HG03097 (cell line): ENCODE data around the gene NACA2.
"Not testable (repeated sequence)": the region's sequence is repeated elsewhere in the genome, so short reads cannot be mapped to it uniquely, and the experiment has no call there.

Source experiments
- ATAC-seq: cut with Tn5 transposase; IDR thresholded peaks from one replicate; pipeline ENCODE4 v1.9.1; 2021; ENCODE audit not compliant: unreplicated experiment, low FRiP score

NACA2 gene

DNA sequence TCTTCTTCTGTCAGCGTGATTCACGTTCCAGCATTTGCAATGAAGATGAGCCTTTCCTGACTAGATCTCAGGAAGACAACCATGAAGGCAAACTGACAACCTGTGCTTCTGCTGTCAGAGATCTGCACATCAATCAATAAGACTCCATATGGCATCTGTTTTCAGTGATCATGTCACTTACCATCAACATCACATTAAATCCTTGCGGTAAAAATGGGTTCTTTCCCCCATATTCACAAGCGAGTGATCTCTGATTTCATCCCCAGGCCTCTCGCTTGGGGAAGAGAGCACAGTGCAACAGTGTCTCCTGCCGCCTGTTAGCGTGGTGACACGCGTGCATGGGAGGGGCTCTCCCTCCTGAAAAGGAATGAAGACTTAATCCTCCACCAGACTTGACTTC is 11.1 kb downstream of the NACA2 start:
- ATAC-seq: no peak

GRCh38 chr17:61579347-61579746 is 11.7 kb downstream of the NACA2 start:
- ATAC-seq: no peak

DNA sequence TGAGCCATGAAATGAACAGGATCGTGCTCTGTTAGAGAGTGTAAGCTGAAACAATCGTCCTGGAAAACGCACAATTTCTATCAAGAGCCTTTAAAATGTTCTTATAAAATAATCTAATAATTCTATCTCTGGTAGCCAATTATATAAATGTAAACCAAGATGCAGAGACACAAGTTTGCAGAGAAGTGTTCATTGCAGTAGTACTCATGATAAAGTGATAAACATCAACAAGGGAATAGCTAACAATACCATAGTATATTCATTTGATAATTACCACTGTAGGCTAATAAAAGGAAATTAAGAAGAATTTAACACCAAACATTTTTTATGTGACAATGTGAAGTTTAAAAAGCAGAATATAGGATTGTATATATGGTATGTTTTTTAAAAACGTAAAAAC is 12.4 kb downstream of the NACA2 start:
- ATAC-seq: no peak

- ATAC-seq: no peak
Measured at GRCh38 chr17:61575983-61576382, 15.0 kb downstream of the NACA2 start.

GRCh38 chr17:61575352-61575975 is 15.6 kb downstream of the NACA2 start:
- ATAC-seq: no peak

GRCh38 chr17:61574542-61575351 is 16.3 kb downstream of the NACA2 start:
- ATAC-seq: no peak

DNA sequence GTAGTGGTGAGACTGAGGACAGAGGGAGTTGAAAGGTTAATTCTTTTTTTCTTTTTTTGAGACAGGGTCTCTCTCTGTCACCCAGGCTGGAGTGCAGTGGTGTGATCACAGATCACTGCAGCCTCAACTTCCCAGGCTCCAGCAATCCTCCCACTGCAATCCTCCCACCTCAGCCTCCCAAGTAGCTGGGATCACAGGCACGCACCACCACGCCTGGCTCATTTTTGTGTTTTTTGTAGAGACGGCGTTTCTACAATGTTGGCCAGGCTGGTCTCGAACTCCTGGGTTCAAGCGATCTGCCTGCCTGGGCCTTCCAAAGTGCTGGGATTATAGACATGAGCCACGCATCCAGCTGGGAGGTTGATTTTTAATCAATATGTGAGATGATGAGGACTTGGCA is 18.5 kb downstream of the NACA2 start:
- ATAC-seq: not testable (repeated sequence)

GRCh38 chr17:61571624-61572023 is 19.4 kb downstream of the NACA2 start:
- no peak for ATAC-seq

GRCh38 chr17:61570118-61570517 is 20.9 kb downstream of the NACA2 start:
- no peak for ATAC-seq

DNA sequence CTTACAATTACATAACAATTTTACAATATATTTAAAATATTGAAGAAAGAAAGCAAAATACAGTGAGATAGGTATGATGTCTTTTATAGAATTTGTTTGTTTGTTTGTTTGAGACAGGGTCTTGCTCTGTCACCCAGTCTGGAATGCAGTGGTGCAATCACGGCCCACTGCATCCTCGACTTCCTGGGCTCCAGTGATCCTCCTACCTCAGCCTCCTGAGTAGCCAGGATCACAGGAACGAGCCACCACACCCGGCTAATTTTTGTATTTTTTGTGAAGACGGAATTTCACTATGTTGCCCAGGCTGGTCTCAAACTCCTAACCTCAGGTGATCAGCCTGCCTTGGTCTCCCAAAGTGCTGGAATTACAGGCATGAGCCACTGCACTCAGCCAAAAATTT is 21.5 kb downstream of the NACA2 start:
- not testable (repeated sequence) for ATAC-seq

GRCh38 chr17:61568219-61569072 is 22.6 kb downstream of the NACA2 start:
- no peak for ATAC-seq

GRCh38 chr17:61567045-61567802 is 23.8 kb downstream of the NACA2 start:
- no peak for ATAC-seq

DNA sequence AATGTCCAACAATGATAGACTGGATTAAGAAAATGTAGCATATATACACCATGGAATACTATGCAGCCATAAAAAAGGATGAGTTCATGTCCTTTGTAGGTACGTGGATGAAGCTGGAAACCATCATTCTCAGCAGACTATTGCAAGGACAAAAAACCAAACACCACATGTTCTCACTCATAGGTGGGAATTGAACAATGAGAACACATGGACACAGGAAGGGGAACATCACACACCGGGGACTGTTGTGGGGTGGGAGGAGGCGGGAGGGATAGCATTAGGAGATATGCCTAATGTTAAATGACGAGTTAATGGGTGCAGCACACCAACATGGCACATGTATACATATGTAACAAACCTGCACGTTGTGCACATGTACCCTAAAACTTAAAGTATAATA is 24.6 kb downstream of the NACA2 start:
- not testable (repeated sequence) for ATAC-seq

DNA sequence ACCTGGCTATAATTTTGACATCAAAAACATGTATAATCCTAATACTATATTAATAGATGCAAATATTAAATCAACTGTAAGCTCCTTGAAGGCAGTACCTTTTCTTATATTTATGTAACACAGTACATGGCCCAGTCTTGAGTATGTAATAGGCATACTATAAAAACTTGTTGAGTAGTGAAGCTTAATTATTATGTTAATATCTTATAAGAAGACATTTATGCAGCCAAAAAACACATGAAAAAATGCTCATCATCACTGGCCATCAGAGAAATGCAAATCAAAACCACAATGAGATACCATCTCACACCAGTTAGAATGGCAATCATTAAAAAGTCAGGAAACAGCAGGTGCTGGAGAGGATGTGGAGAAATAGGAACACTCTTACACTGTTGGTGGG is 25.2 kb downstream of the NACA2 start:
- not testable (repeated sequence) for ATAC-seq

DNA sequence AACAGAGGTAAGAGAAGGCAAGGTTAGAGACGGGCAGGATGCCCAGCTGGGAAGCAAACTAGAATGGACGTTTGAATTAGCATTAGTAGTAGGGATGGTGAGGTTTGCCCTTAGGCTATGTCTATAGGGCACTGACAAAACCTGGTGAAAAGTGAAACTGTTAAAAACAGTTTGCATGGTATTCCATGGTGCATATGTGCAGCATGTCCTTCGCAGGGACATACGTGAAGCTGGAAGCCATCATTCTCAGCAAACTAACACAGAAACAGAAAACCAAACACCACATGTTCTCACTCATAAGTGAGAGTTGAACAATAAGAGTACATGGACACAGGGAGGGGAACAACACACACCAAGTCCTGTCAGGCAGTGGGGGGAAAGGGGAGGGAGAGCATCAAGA is 25.8 kb downstream of the NACA2 start:
- no peak for ATAC-seq

DNA sequence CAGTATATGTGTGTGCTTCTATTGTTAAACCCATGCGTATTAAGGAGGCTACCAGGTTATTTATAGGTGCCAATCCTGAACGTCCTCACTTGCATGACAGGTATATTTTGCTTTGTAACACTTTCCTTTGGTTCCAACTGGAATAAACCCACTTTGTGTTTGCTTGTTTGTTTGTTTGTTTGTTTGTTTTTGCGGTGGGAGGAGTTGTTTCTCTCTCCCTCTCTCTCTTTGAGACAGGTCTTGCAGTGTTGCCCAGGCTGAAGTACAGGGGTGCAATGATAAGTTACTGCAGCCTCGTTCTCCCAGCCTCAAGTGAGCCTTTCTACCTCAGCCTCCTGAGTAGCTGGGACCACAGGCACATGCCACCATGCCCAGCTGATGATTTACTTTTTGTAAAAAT is 28.7 kb downstream of the NACA2 start:
- no peak for ATAC-seq

DNA sequence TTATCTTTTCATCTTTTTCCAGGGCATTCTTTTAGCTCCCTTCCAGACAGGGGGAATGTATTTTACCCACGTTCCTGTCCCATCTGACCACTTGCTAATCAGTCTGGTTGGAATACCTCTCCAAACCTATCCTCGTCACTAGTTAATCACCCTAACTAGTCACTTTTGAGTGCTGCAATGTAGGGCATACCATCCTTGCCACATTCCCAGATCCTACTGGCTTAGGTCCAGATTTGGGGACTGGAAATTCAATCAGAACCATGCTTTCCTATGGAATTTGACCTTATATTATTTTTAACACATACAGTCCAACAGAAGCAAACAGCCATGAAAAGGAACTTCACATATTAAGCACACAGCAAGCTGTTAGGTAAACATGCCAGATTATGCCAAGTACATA is 29.7 kb downstream of the NACA2 start:
- ATAC-seq: no peak

DNA sequence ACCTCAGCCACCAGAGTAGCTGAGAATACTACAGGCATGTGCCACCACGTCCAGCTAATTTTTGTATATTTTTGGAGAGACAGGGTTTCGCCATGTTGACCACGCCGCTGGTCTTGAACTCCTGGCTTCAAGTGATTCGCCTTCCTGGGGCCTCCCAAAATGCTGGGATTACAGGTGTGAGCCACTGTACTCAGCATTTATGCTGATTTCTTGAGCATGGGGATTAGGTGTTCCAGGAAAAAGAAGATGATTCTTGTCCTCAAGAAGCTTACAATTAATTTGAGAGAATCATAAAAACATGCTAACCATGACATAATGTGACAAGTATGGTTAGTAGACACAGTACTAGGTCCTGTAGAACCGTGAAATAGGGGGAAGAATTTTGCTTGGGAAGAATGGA is 30.9 kb downstream of the NACA2 start:
- ATAC-seq: no peak

DNA sequence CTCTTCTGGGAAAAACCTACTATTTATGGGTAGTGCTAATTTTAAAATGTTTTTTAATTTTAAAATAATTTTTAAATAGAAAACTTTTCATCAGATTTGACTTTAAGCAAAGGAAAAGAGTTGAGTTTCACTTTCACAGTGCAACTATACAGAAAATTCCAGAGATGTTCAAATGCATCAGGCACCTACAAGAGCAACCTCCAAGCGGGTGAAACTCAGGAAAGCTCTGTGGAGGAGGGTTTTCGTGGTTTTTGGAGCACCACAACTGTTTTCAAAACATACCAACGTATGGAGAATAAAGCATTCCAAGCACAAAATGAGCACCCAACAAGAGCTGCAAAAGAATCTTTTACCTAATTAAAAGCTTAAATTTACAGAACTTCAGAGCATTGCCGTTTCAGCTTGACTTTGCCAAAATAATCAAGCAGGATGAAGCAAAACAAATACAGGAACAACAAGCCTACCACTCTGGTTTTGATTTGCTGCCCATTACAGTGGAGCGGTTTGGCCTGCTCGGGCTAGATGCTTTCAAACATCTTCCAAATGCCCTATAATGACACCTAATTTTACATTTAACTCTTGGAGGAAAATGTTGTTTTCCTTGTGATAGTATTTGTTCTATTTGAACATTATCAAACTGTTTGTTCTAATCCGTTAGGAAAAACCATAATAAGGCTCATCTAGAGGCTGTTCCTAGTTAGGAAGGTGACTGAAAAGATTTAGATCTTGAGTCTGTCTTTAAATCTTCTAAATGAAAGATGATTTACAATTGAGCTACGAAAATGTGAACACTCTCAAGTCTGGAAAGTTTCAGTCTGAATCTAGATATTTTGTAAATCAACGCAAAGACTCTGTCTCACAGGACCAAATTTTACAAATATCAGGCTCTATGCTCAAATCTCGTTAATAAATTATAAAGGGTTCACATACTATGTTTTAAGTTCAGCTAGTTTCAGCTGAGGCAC is 34.5 kb downstream of the NACA2 start:
- no peak for ATAC-seq
